ENCODE data around the gene GPD1.

Gene GPD1

DNA sequence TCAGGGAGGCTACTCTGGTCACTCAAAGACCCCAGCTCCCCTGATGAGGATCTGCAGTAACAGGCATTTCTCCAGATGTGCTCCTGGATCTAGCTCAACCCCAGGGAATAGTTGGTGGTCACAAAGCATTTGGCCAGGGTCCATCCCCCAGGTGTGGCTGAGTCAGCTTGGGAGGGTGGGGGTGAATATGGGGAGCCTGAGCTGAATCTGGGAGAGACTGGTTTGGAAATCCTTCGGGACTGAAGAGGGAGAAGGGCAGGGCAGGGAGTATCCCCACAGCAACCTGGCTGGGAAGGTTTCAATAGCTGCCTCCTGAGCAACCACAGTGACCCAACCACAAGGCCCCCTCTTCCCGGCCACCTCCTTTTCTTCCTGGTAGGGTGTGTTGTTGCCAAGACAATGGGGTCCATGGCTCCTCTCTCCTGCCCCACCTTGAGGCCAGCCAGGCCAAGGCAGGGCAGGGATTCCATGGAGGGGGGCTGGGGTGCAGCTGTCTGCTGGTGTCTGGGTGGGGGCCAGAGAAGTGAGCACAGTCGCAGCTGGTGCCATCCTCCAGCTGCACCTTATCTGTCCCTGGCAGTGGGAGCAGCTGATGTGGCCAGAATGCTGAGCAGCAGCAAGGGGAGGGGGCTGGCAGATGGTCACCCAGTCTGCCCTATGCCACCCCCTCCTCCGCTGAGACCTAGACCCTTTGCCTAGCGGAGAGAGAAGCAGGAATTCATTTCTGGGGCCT, 40.9 kb upstream of the GPD1 start:
- no peak overlapping the region for H3K9ac ChIP-seq (ENCODE audit: low read length)
- H3K9me3 ChIP-seq (ENCODE audit: control insufficient read depth, low read length): no peaks in the 10 kb centered on the region
- H3K4me1 ChIP-seq (ENCODE audit: control insufficient read depth, insufficient read depth, low read length): no peaks in the 10 kb centered on the region
- peaks cover 8% of the 10 kb centered on the region for H3K27me3 ChIP-seq (ENCODE audit: control insufficient read depth, insufficient read depth, low read length)
- H3K36me3 ChIP-seq (ENCODE audit: control insufficient read depth, insufficient read depth, low read length): no peaks in the 10 kb centered on the region
- no peak overlapping the region for H3K4me3 ChIP-seq (ENCODE audit: low read length)

DNA sequence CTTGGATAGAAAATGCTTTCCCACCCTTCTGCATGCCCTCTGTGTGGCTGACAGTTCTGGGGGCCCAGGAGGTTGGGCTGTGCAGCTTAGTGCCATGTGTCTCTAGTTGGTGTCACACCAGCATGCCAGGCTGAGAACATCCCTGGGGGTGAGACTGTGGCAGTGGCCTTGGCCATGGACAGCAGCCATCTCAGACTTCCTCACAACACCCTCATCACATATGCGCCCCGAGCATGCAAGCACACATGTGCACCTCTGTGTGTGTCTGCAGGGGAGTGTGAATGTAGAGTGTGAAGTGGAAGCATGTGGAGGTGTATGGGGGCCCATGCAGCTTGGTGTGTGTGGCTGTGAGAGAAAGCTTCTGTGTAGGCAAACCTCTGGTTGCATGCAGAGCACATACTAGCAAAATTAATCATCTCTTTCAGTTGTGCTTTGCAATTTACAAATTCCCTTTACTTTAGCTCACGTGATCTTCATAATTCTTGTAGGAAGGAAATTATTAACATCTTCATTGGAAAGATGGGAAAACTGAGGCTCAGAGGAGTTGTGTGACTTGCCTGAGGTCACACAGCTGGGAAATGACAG, 38.0 kb upstream of the GPD1 start:
- H3K36me3 ChIP-seq (ENCODE audit: control insufficient read depth, insufficient read depth, low read length): no peaks in the 10 kb centered on the region
- no peak overlapping the region for H3K9ac ChIP-seq (ENCODE audit: low read length)

DNA sequence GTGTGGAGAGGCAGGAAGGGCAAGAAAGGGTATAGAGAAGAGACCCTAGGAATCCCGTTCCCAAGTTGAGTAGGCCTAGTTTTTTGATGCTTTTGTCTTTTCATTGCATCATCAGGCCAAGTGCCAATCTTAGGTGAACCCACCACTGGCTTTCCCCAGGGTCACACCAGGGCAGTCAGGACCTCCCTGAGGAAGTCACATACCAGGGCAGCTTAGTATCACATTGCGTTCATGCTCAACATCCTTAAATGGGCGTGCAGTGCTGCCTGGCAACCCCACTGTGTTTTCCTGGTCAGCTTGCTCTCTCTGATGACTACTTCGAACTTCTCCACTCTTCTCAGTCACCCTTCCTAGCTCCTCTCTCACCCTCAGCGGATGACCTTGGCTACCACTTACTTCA, 37.4 kb upstream of the GPD1 start:
- Histone ChIP-seq H3K9ac (ENCODE audit: low read length) (no peak overlapping the region), H3K36me3 (ENCODE audit: control insufficient read depth, insufficient read depth, low read length) (no peaks in the 10 kb centered on the region), H3K4me1 (ENCODE audit: control insufficient read depth, insufficient read depth, low read length) (peaks cover 7% of the 10 kb centered on the region), H3K9me3 (ENCODE audit: control insufficient read depth, low read length) (no peaks in the 10 kb centered on the region), H3K4me3 (ENCODE audit: low read length) (no peak overlapping the region), H3K27me3 (ENCODE audit: control insufficient read depth, insufficient read depth, low read length) (no peaks in the 10 kb centered on the region)

More for the DNA sequence above, 38.0 kb upstream of the GPD1 start:
- peaks cover 7% of the 10 kb centered on the region for H3K4me1 ChIP-seq (ENCODE audit: control insufficient read depth, insufficient read depth, low read length)
- no peaks in the 10 kb centered on the region for H3K9me3 ChIP-seq (ENCODE audit: control insufficient read depth, low read length)
- no peak overlapping the region for H3K4me3 ChIP-seq (ENCODE audit: low read length)
- no peaks in the 10 kb centered on the region for H3K27me3 ChIP-seq (ENCODE audit: control insufficient read depth, insufficient read depth, low read length)

DNA sequence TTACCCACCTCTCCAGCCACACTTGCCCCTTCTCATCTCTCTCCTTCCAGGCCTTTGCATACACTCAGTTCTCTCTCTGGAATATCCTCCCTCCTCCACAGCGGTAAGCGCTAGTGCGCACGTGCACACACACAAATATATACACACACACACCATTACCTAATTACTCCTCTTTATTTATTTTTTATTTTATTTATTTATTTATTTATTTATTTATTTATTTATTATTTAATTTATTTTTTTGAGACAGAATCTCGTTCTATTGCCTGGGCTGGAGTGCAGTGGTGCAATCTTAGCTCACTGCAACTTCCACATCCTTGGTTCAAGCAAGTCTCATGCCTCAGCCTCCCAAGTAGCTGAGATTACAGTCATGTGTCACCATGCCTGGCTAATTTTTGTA, 34.7 kb upstream of the GPD1 start:
- H3K9me3 ChIP-seq (ENCODE audit: control insufficient read depth, low read length): no peaks in the 10 kb centered on the region
- peaks cover 7% of the 10 kb centered on the region for H3K4me1 ChIP-seq (ENCODE audit: control insufficient read depth, insufficient read depth, low read length)
- no peak overlapping the region for H3K9ac ChIP-seq (ENCODE audit: low read length)
- no peak overlapping the region for H3K4me3 ChIP-seq (ENCODE audit: low read length)
- no peaks in the 10 kb centered on the region for H3K36me3 ChIP-seq (ENCODE audit: control insufficient read depth, insufficient read depth, low read length)
- H3K27me3 ChIP-seq (ENCODE audit: control insufficient read depth, insufficient read depth, low read length): no peaks in the 10 kb centered on the region

DNA sequence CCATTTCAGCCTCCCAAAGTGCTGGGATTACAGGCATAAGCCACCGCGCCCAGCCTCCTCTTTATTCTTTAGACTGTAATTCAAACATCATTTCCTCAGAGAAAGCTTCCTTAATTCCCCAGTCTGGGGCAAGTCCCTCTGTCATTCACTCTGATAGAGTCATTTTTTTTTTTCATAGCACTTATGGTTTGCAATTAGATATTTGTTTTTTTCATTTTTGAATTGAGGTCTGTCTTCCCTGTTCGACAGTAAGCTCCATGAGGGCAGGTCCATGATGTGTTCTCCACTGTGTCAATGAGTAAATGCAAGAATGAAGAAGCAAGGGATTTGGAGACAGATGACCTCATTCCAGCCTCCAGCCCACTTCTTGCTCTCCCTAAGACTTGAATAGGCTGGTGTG, 34.3 kb upstream of the GPD1 start:
- Histone ChIP-seq H3K9ac (ENCODE audit: low read length) (no peak overlapping the region), H3K4me1 (ENCODE audit: control insufficient read depth, insufficient read depth, low read length) (peaks cover 7% of the 10 kb centered on the region), H3K27me3 (ENCODE audit: control insufficient read depth, insufficient read depth, low read length) (no peaks in the 10 kb centered on the region)

DNA sequence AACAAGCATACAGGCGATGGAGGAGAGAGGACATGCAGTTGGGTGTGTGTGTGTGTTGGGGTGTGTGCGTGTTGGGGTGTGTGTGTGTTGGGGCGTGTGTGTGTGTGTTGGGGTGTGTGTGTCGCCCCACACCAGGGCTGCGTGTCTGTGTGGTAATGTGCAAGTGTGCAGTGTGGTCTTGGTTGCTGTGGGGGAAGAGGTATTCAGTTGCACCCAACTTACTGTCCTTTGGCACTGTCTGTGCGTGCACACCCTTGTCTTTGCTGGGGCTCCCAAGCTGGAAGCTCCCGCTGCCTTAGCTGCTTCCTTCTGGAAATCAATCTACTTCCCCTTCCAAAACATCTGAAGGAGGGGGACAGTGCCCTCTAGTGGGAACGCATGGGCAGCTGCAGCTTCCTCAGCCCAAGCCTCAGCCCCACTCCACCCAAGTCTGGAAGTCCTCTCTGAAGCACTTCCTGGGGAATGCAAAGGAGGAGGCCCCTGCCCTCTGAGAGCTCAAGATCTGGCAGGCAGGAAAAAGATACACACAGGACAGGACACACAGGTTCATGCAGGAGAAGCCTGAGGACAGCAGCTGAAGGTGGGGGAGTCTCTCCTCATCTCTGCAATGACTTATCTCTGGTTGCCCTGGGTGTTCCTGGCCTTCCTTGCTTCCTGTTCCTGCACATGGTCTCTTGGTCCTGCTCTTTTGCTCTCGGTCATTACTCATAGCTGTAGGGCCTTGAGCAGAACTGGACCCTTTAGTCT, 33.3 kb upstream of the GPD1 start:
- Histone ChIP-seq H3K4me3 (ENCODE audit: low read length) (no peak overlapping the region), H3K9ac (ENCODE audit: low read length) (no peak overlapping the region), H3K9me3 (ENCODE audit: control insufficient read depth, low read length) (no peaks in the 10 kb centered on the region), H3K27me3 (ENCODE audit: control insufficient read depth, insufficient read depth, low read length) (no peaks in the 10 kb centered on the region), H3K4me1 (ENCODE audit: control insufficient read depth, insufficient read depth, low read length) (peaks cover 13% of the 10 kb centered on the region), H3K36me3 (ENCODE audit: control insufficient read depth, insufficient read depth, low read length) (no peaks in the 10 kb centered on the region)

More for the DNA sequence above, 34.3 kb upstream of the GPD1 start:
- Histone ChIP-seq H3K36me3 (ENCODE audit: control insufficient read depth, insufficient read depth, low read length) (no peaks in the 10 kb centered on the region), H3K4me3 (ENCODE audit: low read length) (no peak overlapping the region), H3K9me3 (ENCODE audit: control insufficient read depth, low read length) (no peaks in the 10 kb centered on the region)

DNA sequence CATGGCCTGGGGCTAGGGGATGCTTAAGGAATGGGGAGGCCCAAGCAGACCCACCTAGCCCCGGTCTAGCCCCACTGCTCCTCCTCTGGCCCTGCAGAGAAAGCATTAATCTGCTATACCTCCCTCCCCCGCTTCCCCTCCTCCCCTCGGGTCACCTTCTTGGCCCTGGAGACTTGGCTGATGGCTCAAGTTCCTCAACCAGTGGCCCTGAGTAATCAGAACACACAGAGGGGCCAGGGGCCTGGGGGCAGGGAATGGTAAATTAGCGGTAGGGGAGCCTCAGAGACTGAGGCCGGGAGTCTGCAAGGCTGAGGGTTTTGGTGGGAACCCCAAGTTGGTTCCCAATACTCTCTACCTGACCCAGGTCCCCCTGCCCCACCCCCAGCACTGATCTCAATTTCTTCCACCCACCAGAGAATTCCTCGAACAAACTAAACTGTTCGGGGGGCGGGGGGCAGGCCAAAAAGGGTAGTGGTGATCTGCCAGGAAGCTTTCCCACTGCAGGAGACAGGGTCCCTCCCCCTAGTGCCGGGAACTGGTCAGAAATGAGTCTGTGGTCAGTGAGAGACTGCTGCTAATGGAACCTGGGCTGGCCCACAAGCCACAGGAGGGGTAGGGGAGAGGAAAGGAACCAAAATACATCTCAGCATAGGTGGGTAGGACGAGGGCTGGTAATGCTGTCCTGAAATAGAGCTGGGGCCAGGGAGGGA, 31.5 kb upstream of the GPD1 start:
- H3K36me3 ChIP-seq (ENCODE audit: control insufficient read depth, insufficient read depth, low read length): no peaks in the 10 kb centered on the region
- no peak overlapping the region for H3K9ac ChIP-seq (ENCODE audit: low read length)
- H3K4me1 ChIP-seq (ENCODE audit: control insufficient read depth, insufficient read depth, low read length): peaks cover 18% of the 10 kb centered on the region
- no peaks in the 10 kb centered on the region for H3K27me3 ChIP-seq (ENCODE audit: control insufficient read depth, insufficient read depth, low read length)
- no peak overlapping the region for H3K4me3 ChIP-seq (ENCODE audit: low read length)
- H3K9me3 ChIP-seq (ENCODE audit: control insufficient read depth, low read length): no peaks in the 10 kb centered on the region

DNA sequence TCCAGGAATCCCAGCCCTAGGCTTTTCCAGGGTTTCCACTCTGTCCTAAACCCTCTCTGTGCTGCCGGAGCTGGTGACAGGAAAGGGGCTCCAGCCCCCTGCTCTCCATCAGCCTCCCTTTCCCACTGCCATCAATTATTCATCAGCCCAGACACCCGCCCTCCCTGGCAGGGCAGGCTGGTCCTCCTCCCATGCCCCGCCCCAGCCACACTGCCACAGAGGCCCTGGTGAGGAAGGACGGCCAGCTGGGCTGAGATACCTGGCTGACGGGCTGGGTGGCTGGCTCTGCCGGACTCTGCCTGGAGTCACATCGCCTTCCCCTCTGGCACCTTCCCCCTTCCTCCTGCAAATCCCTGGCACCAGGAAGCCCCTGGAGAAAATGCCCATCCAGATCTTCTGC, 30.6 kb upstream of the GPD1 start:
- no peaks in the 10 kb centered on the region for H3K27me3 ChIP-seq (ENCODE audit: control insufficient read depth, insufficient read depth, low read length)
- peaks cover 18% of the 10 kb centered on the region for H3K4me1 ChIP-seq (ENCODE audit: control insufficient read depth, insufficient read depth, low read length)
- H3K36me3 ChIP-seq (ENCODE audit: control insufficient read depth, insufficient read depth, low read length): no peaks in the 10 kb centered on the region
- no peaks in the 10 kb centered on the region for H3K9me3 ChIP-seq (ENCODE audit: control insufficient read depth, low read length)
- H3K9ac ChIP-seq (ENCODE audit: low read length): no peak overlapping the region
- H3K4me3 ChIP-seq (ENCODE audit: low read length): no peak overlapping the region

DNA sequence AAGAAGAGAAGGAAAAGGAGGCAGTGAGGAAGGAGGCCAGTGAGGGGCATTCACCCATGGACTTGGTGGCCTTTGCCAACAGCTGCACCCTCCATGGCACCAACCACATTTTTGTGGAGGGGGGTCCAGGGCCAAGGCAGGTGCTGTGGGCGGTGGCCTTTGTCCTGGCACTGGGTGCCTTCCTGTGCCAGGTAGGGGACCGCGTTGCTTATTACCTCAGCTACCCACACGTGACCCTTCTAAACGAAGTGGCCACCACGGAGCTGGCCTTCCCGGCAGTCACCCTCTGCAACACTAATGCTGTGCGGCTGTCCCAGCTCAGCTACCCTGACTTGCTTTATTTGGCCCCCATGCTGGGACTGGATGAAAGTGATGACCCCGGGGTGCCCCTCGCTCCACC, 30.1 kb upstream of the GPD1 start:
- Histone ChIP-seq H3K9me3 (ENCODE audit: control insufficient read depth, low read length) (no peaks in the 10 kb centered on the region), H3K36me3 (ENCODE audit: control insufficient read depth, insufficient read depth, low read length) (no peaks in the 10 kb centered on the region), H3K4me1 (ENCODE audit: control insufficient read depth, insufficient read depth, low read length) (peaks cover 18% of the 10 kb centered on the region), H3K27me3 (ENCODE audit: control insufficient read depth, insufficient read depth, low read length) (no peaks in the 10 kb centered on the region), H3K4me3 (ENCODE audit: low read length) (no peak overlapping the region), H3K9ac (ENCODE audit: low read length) (no peak overlapping the region)

DNA sequence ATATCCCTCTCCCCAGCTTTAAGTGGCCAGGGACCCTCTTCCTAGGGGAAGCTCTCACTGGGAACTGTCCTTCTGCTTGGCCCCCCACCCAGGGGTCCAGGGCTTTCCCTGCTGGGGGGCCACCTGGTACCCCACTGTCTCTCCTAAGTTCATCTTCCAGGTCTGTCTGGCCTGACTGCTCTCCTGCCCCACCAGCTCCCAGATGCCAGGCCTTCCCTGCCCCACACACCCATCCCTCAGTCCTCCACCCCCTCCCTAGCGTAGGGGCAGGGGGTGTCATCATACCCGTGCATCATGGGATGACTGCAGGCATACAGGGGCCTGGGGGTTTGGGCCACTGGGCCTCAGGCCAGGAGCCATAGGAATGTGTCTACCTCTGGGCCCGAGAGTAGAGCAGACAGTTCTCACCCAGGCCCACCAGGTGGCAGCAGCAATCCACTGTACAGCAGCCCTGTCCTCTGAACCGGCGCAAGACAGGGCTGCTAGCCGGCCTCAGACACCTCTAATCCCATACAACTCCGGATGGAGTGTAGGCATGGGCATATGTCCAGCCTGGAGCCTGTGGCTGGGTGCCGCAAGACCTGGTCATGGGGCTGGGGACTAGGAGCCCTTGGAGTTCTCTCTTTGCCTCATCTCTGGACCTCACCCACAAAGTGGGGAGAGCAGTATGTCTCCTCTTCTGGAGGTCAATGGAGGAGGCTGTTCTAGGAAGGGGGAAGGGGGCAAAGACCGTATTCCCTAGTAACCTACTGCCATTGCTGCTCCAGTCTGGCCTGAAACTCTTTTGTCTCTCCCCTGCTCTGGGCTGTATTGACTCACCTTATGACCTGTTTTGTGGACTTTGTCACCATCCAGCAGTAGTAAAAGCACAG, 28.6 kb upstream of the GPD1 start:
- H3K9ac ChIP-seq (ENCODE audit: low read length): no peak overlapping the region
- no peaks in the 10 kb centered on the region for H3K9me3 ChIP-seq (ENCODE audit: control insufficient read depth, low read length)

DNA sequence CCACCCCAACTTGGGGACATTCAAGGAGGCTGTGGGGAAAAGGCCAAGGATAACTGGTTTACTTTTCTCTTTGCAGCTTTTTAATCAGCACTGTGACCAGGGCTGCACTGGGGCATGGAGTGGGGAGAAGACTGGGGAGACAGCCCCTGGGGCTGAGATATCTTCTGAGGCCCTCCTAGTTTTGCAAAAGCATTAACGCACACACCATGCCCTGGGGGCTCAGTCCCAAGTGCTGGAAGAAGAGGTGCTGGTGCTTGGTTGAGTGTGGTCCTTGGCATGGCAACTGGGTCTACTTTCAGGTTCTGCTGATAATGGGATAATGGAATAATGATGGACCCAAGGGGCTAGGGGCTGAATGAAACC, 28.0 kb upstream of the GPD1 start:
- H3K9me3 ChIP-seq (ENCODE audit: control insufficient read depth, low read length): no peaks in the 10 kb centered on the region
- H3K27me3 ChIP-seq (ENCODE audit: control insufficient read depth, insufficient read depth, low read length): no peaks in the 10 kb centered on the region
- no peaks in the 10 kb centered on the region for H3K36me3 ChIP-seq (ENCODE audit: control insufficient read depth, insufficient read depth, low read length)
- H3K9ac ChIP-seq (ENCODE audit: low read length): no peak overlapping the region
- H3K4me3 ChIP-seq (ENCODE audit: low read length): no peak overlapping the region
- peaks cover 11% of the 10 kb centered on the region for H3K4me1 ChIP-seq (ENCODE audit: control insufficient read depth, insufficient read depth, low read length)

More for the DNA sequence above, 28.6 kb upstream of the GPD1 start:
- H3K27me3 ChIP-seq (ENCODE audit: control insufficient read depth, insufficient read depth, low read length): no peaks in the 10 kb centered on the region
- no peaks in the 10 kb centered on the region for H3K36me3 ChIP-seq (ENCODE audit: control insufficient read depth, insufficient read depth, low read length)
- no peak overlapping the region for H3K4me3 ChIP-seq (ENCODE audit: low read length)
- H3K4me1 ChIP-seq (ENCODE audit: control insufficient read depth, insufficient read depth, low read length): peaks cover 17% of the 10 kb centered on the region
